Kidney epithelial cell (primary cell): ENCODE results near the gene RDH13. TPM values are rescaled to one million over a fixed set of nuclear protein-coding genes. Genes with fewer than 3 reads are reported as not detected.

Experiments used
- DNase-seq: peaks from one replicate; pipeline ENCODE4 v3.0.0-alpha.2; 2010; ENCODE audit warnings: low read depth
- H3K27me3 ChIP-seq: 2 replicates; pipeline ENCODE4 v1.6.0; 2011; ENCODE audit warnings: low read length; ENCODE audit not compliant: control insufficient read depth, insufficient read depth
- H3K36me3 ChIP-seq: 2 replicates; pipeline ENCODE4 v1.5.1; 2011; ENCODE audit warnings: low read length; ENCODE audit not compliant: control insufficient read depth, insufficient read depth
- H3K4me3 ChIP-seq: 2 replicates; pipeline ENCODE4 v1.5.1; 2011; ENCODE audit warnings: low read depth, mild to moderate bottlenecking, control low read depth, low read length
- CTCF ChIP-seq: IDR thresholded peaks from 2 replicates; pipeline ENCODE4 v1.5.1; 2011; ENCODE audit warnings: mild to moderate bottlenecking, moderate library complexity, low read length, control low read depth, inconsistent platforms; ENCODE audit not compliant: insufficient read depth, poor library complexity, severe bottlenecking
- total RNA-seq: library from RNA; depleted of rRNA; stranded (reverse); fragments of >200 nt; gene quantifications from 2 replicates; pipeline ENCODE4 v1.2.3, GENCODE V29; 2015

The RDH13 gene
- total RNA-seq, 1 donor from 2014 or later, result 23.4 TPM

- peak; percentile 62 for TF ChIP-seq CTCF
- Histone ChIP-seq H3K27me3 (peaks cover 9% of the 10 kb centered on the region), H3K4me3 (no peak overlapping the region), H3K36me3 (peaks cover 4% of the 10 kb centered on the region)
- no peak for DNase-seq
Observed at GRCh38 chr19:55088543-55089341, 25.8 kb upstream of the RDH13 start.

- H3K36me3 ChIP-seq, result peaks cover 4% of the 10 kb centered on the region
- H3K4me3 ChIP-seq, result no peak overlapping the region
- no peak for DNase-seq
- peaks cover 14% of the 10 kb centered on the region for H3K27me3 ChIP-seq
- TF ChIP-seq CTCF, result no peak
Observed at GRCh38 chr19:55088021-55088451, 25.1 kb upstream of the RDH13 start.

- H3K4me3 ChIP-seq, result peak overlapping the region; percentile 36
- TF ChIP-seq CTCF, result no peak
- H3K36me3 ChIP-seq, result peaks cover 4% of the 10 kb centered on the region
- peaks cover 16% of the 10 kb centered on the region for H3K27me3 ChIP-seq
- no peak for DNase-seq
Observed at GRCh38 chr19:55087542-55087901, 24.6 kb upstream of the RDH13 start.

GRCh38 chr19:55086730-55087541 is 24.0 kb upstream of the RDH13 start:
- Histone ChIP-seq H3K4me3 (peak overlapping the region; percentile 36), H3K27me3 (peaks cover 21% of the 10 kb centered on the region), H3K36me3 (peaks cover 4% of the 10 kb centered on the region)
- no peak for TF ChIP-seq CTCF
- DNase-seq, result peak; percentile 80

GRCh38 chr19:55085923-55086715 is 23.2 kb upstream of the RDH13 start:
- TF ChIP-seq CTCF, result no peak
- H3K4me3 ChIP-seq, result peak overlapping the region; percentile 36
- DNase-seq, result no peak

More at GRCh38 chr19:55085923-55086715, 23.2 kb upstream of the RDH13 start:
- Histone ChIP-seq H3K27me3 (peaks cover 30% of the 10 kb centered on the region), H3K36me3 (peaks cover 1% of the 10 kb centered on the region)
